ENCODE measurements around the gene OPCML. TPM values are rescaled to one million over a fixed set of nuclear protein-coding genes. Genes with fewer than 3 reads are reported as not detected.

Gene OPCML
- total RNA-seq, 1 experiment from 2014 or later = not detected

GRCh38 chr11:132743601-132744000, 788.7 kb downstream of the OPCML start:
- H4K20me1 ChIP-seq (ENCODE audit: low read length) = no peaks in the 10 kb centered on the region
- H3F3A ChIP-seq (ENCODE audit: low read length, unreplicated experiment) = no peaks in the 10 kb centered on the region
- H3K4me3 ChIP-seq (ENCODE audit: low read length) = no peak overlapping the region
- H3K4me1 ChIP-seq (ENCODE audit: insufficient read depth, low read length) = no peaks in the 10 kb centered on the region
- H3K9me3 ChIP-seq (ENCODE audit: low read length) = peaks cover 20% of the 10 kb centered on the region; the same call in 1 of the 2 replicates
- intact Hi-C loops (cut with micrococcal nuclease) = no loop called here
- no peaks in the 10 kb centered on the region for H3K79me2 ChIP-seq (ENCODE audit: low read length)
- H2AFZ ChIP-seq (ENCODE audit: low read length) = no peak overlapping the region
- H3K27me3 ChIP-seq (ENCODE audit: low read length) = no peaks in the 10 kb centered on the region
- TF ChIP-seq CTCF (conservative IDR thresholded peaks at IDR 0.05; ENCODE audit: low read depth, low read length) (no peak), EZH2phosphoT487 (IDR thresholded peaks at IDR 0.05; ENCODE audit: borderline replicate concordance, low read length) (no peak), EZH2 (IDR thresholded peaks at IDR 0.05; ENCODE audit: low read length, unreplicated experiment) (no peak)
- no peaks in the 10 kb centered on the region for H3K36me3 ChIP-seq (ENCODE audit: low read depth, low read length)
- ChIA-PET CTCF (no interaction called here), POLR2A (ENCODE audit: unreplicated experiment) (no interaction called here)
- ATAC-seq (no peak), DNase-seq (no peak)
- no TSS peak for BruUV-seq (replicated peaks)
- no peak overlapping the region for H3K27ac ChIP-seq (ENCODE audit: low read length)
- no peaks in the 10 kb centered on the region for H3K9me2 ChIP-seq (replicated peaks; ENCODE audit: low read length)
- no peak overlapping the region for H3K9ac ChIP-seq (ENCODE audit: low read length)
- H3K4me2 ChIP-seq (ENCODE audit: low read length) = no peak overlapping the region

GRCh38 chr11:132742929-132743328, 789.4 kb downstream of the OPCML start:
- Histone ChIP-seq H3K4me3 (ENCODE audit: low read length) (no peak overlapping the region), H3K4me1 (ENCODE audit: insufficient read depth, low read length) (no peaks in the 10 kb centered on the region), H3K9ac (ENCODE audit: low read length) (no peak overlapping the region), H3K9me2 (replicated peaks; ENCODE audit: low read length) (no peaks in the 10 kb centered on the region), H3K36me3 (ENCODE audit: low read depth, low read length) (no peaks in the 10 kb centered on the region), H3K4me2 (ENCODE audit: low read length) (no peak overlapping the region), H3K79me2 (ENCODE audit: low read length) (no peaks in the 10 kb centered on the region), H4K20me1 (ENCODE audit: low read length) (no peaks in the 10 kb centered on the region), H3K27me3 (ENCODE audit: low read length) (no peaks in the 10 kb centered on the region), H3K9me3 (ENCODE audit: low read length) (peaks cover 20% of the 10 kb centered on the region; the same call in 1 of the 2 replicates), H3K27ac (ENCODE audit: low read length) (no peak overlapping the region), H2AFZ (ENCODE audit: low read length) (no peak overlapping the region), H3F3A (ENCODE audit: low read length, unreplicated experiment) (no peaks in the 10 kb centered on the region)
- ChIA-PET POLR2A (ENCODE audit: unreplicated experiment) (no interaction called here), CTCF (no interaction called here)
- TF ChIP-seq EZH2 (IDR thresholded peaks at IDR 0.05; ENCODE audit: low read length, unreplicated experiment) (no peak), CTCF (conservative IDR thresholded peaks at IDR 0.05; ENCODE audit: low read depth, low read length) (no peak), EZH2phosphoT487 (IDR thresholded peaks at IDR 0.05; ENCODE audit: borderline replicate concordance, low read length) (no peak)
- ATAC-seq (no peak), DNase-seq (no peak)
- intact Hi-C loops (cut with micrococcal nuclease) = no loop called here
- BruUV-seq (replicated peaks) = no TSS peak

- no peaks in the 10 kb centered on the region for H3F3A ChIP-seq (ENCODE audit: low read length, unreplicated experiment)
- no peaks in the 10 kb centered on the region for H3K27me3 ChIP-seq (ENCODE audit: low read length)
- ChIA-PET CTCF (no interaction called here), POLR2A (ENCODE audit: unreplicated experiment) (no interaction called here)
- no peak overlapping the region for H3K4me3 ChIP-seq (ENCODE audit: low read length)
- no peaks in the 10 kb centered on the region for H3K79me2 ChIP-seq (ENCODE audit: low read length)
- intact Hi-C loops (cut with micrococcal nuclease) = no loop called here
- H3K4me2 ChIP-seq (ENCODE audit: low read length) = no peak overlapping the region
- H4K20me1 ChIP-seq (ENCODE audit: low read length) = no peaks in the 10 kb centered on the region
- H3K9me3 ChIP-seq (ENCODE audit: low read length) = peaks cover 52% of the 10 kb centered on the region
- H3K4me1 ChIP-seq (ENCODE audit: insufficient read depth, low read length) = no peaks in the 10 kb centered on the region
- no peaks in the 10 kb centered on the region for H3K9me2 ChIP-seq (replicated peaks; ENCODE audit: low read length)
- H3K9ac ChIP-seq (ENCODE audit: low read length) = no peak overlapping the region
- no peak for ATAC-seq
- no peak for DNase-seq
- TF ChIP-seq EZH2 (IDR thresholded peaks at IDR 0.05; ENCODE audit: low read length, unreplicated experiment) (no peak), EZH2phosphoT487 (IDR thresholded peaks at IDR 0.05; ENCODE audit: borderline replicate concordance, low read length) (no peak), CTCF (conservative IDR thresholded peaks at IDR 0.05; ENCODE audit: low read depth, low read length) (no peak)
- no peaks in the 10 kb centered on the region for H3K36me3 ChIP-seq (ENCODE audit: low read depth, low read length)
- no peak overlapping the region for H2AFZ ChIP-seq (ENCODE audit: low read length)
- no TSS peak for BruUV-seq (replicated peaks)
- no peak overlapping the region for H3K27ac ChIP-seq (ENCODE audit: low read length)
Observed at GRCh38 chr11:132734217-132734616, 798.1 kb downstream of the OPCML start.

Measured in PC-3 (cell line).